Hippocampal formation (tissue), 2 donors: Measurements from ENCODE around the gene APAF1.

Experiments
- DNase-seq, 2 donors: peaks; one replicate each; lab custom pipeline; 2025; lab: John Stamatoyannopoulos, UW

The APAF1 gene

DNA sequence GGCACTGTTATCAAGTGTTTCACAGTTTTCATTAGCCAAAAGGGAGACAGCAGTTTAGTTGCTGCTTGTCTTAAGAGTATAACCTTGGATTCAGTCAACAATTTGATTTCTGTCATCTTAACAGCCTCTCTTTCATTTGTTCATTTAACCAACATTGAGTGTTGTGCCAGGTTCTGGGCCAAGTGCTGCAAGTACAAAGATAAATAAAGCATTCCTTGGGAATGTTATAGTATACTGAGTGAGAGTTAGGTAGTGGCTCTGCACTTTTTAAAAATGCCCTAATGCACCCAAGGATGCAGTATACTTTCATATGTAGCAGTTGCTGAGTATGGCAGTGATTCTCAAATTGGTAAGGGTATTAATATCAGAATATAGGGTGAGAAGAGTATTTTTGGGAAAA lies 15.4 kb downstream of the APAF1 start:
- no peak for DNase-seq

GRCh38 chr12:98669751-98670150 lies 24.7 kb downstream of the APAF1 start:
- DNase-seq = no peak

DNA sequence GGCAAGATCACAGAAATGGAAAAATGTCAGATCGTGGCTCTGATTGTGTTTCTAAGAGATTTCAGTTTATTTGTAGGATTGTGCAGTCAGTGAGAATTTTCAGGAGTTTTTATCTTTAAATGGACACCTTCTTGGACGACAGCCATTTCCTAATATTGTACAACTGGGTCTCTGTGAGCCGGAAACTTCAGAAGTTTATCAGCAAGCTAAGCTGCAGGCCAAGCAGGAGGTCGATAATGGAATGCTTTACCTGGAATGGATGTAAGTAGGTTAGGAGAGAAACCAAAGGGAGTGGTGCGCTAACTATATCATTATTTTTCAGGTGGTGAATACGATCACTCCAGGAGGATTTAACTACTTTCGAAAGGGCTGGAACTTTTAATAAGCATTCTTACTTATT lies 26.4 kb downstream of the APAF1 start:
- no peak for DNase-seq

DNA sequence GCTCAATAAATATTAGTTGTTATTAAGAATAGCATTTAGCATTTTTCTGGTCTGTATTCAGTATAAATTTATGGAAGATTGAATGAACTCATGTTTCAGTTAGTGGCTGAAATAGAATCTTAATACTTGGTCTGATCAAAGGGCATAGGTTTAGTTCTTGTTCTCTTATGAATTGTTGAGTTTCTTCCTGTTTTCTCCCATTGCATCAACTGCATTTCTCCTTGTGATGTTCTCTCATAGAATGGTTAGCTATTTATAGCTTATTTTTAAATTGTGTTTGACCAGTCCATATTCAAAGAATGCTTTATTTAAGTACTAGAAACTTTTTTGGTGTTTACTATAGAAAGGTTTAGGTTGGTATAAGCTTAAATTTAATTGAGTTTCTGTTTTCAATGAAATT lies 29.8 kb downstream of the APAF1 start:
- no peak for DNase-seq

- DNase-seq = no peak
Measured at GRCh38 chr12:98678236-98678945, 33.3 kb downstream of the APAF1 start.

DNA sequence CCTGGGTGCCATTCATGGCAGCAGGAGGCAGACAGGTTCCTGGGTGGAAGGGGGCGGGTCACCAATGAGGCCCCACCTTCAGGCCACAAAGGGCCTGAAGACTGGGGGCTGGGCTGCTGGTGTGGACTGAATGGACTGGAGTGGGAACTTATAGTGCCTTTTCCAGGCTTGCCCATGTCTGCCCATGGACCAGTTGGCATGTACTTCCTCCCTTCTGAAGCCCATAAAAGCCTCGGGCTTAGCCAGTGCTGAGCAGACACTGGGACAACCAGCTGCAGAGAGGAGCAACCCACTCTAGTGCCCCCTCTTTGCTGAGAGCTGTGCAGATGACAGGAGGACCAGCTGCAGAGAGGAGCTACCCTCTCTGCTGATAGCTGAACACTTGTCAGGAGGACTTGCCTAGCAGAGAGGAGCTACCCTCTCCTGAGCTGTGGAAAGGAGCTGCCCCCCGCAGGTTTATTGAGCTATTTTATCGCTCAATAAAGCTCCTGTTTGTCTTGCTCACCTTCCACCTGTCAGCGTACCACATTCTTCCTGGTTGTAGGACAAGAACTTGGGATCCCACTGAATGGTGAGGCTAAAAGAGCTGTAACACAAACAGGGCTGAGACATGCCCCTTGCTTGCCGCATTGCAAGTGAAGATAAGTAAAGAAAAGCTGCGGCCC lies 34.0 kb downstream of the APAF1 start:
- DNase-seq = no peak

GRCh38 chr12:98679611-98680005 lies 34.5 kb downstream of the APAF1 start:
- DNase-seq = no peak

DNA sequence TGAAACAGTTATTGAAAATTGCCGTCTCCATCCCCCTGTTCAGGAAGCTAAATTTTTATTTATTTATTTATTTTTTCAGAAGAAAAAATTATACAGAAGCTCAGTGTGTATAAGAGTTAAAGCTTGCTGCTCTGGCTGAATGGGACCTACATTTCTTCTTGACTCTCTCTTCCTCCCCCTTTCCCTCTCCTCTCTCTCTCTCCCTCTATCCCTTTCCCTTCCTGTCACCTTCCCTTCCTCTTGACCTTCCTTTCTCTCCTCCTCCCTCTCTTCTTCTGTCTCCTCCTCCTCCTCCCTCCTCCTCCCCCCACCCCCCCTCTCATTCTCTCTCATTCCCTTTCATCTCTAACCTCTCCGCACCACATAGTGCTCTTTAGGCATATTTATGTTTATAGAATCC lies 39.1 kb downstream of the APAF1 start:
- DNase-seq = no peak

- no peak for DNase-seq
Measured at GRCh38 chr12:98686603-98687002, 41.5 kb downstream of the APAF1 start.

DNA sequence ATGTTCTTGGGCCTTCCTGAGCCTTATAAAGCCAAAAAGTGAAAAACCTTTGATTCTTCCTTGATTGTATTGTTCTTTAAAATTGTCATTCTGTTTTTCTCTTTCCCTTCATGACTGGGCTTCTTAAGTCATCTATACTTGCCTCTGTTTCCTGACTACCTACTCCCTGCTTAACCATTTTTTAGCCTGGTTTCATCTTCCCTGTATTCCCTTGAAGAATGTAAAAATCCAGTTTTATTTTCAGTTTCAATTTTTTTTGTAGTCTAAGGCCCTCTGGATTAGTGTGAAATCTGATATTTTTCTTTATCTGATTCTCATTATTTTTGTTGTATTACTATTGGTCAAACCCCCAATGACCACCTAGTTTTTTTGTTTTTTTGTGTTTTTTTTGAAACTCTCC lies 46.3 kb downstream of the APAF1 start:
- DNase-seq = no peak

DNA sequence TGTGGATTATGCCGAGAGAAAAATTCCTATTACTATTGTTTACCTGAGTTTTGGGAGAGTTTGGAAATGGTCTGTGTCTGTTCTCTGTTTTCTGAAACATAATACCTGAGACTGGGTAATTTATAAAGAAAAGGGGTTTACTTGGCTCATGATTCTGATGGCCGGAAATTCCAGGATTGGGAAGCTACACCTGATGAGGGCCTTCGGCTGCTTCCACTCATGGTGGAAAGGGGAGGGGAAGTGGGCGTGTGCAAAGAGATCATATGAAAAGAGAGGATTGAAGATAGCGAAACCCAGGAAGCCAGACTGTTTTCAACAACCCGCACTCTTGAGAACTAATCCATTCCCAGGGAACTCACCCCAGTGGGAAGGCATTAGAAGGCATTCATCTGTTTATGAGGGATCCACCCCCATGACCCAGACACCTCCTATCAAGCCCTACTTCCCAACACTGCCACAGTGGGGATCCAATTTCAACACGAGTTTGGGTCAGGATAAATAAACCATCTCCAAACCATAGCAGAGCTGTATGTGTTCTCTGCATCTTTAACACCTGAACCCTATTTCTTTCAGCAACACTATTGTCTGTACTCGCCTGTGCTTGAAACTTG lies 51.1 kb downstream of the APAF1 start:
- no peak for DNase-seq

GRCh38 chr12:98697209-98697608 lies 52.1 kb downstream of the APAF1 start:
- no peak for DNase-seq

- peak; percentile 51 to 71 for DNase-seq
Measured at GRCh38 chr12:98698603-98699463, 53.7 kb downstream of the APAF1 start.

- DNase-seq = no peak
Measured at GRCh38 chr12:98699586-98699985, 54.5 kb downstream of the APAF1 start.

GRCh38 chr12:98701166-98701565 lies 56.1 kb downstream of the APAF1 start:
- no peak for DNase-seq

DNA sequence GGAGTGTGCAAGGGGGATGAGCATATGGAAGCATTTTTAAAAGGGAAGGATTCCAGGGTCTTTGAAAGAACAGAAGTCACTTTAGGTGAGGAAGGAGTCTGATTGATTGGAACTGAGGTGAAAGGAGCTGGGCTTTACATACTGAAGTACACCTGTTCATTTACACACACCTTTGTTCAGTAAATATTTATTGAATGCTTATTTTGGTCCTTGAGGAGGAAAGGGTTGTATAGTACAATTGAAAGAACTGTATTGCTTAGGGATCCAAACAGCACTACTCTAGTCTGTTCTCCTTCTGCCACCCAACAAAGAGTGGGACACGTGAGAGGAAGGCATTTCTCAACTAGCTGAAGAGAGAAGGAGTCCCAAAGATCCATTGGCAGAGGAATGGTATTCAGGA lies 63.9 kb downstream of the APAF1 start:
- no peak for DNase-seq

- no peak for DNase-seq
Measured at GRCh38 chr12:98714426-98714825, 69.3 kb downstream of the APAF1 start.

DNA sequence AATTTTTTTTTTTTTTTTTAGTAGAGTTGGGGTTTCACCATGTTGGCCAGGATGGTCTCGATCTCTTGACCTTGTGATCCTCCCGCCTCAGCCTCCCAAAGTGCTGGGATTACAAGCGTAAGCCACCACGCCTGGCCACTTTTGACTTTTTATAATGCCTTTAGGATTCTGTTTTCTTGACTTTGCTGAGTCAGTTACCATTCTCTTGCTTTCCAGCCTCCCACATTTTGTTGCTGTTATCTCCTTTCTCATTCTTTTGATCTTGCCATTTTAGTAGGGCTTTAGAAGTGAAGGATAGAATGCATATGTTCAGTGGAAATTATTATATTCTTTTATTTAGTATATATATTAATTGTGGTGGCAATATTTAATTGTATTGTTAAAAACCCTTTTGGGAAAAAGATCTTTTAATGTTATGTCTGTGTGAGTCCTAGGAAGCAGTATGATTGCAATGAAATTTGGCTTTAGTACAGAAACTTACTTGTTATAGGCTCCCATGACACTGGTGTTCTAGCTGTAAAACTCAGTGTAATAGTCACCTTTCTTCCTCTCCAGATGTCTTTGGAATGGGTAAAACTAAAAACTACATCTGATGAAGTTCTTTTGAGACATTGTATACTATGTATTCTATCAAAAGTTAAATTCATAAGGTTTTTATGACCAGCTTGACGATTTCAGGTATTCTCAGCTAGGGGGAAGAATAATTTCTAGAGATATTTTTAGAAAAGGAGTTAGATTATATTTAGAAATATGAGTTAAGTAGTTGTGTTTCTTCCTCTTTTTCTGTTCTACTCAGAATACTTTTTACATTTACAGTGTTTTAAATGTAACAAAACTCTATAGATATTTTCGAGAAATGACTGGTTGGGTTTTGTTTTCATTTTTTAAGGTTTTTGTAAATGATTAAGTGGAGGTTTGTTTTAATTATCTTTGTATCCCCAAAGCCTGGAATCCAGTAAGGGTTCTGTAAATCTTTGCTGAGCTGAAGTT lies 74.7 kb downstream of the APAF1 start:
- DNase-seq = no peak

DNA sequence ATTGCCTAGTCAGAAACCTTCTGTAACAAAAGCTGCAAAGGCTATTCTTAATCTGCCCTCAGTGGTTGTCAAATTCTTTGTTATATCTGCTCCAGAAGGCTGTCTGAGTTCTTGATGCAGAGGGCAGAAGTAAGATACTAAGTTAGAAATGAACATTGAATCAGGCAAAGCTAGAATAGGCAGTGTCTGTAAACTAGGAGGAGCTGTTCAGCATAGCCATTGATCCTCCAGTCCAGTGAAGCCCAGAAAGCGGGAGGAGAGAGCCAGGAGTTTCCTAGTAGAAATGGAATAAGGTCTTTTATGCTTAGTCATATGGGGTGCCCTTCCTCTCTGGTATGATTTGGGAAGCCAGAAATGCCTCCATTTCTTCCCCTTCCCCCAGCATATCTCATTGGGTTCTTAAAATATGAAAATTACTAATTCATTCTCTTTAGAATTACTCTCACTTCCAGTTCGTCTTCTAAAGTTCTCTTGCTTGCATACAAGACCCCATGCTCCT lies 76.2 kb downstream of the APAF1 start:
- DNase-seq = no peak

DNA sequence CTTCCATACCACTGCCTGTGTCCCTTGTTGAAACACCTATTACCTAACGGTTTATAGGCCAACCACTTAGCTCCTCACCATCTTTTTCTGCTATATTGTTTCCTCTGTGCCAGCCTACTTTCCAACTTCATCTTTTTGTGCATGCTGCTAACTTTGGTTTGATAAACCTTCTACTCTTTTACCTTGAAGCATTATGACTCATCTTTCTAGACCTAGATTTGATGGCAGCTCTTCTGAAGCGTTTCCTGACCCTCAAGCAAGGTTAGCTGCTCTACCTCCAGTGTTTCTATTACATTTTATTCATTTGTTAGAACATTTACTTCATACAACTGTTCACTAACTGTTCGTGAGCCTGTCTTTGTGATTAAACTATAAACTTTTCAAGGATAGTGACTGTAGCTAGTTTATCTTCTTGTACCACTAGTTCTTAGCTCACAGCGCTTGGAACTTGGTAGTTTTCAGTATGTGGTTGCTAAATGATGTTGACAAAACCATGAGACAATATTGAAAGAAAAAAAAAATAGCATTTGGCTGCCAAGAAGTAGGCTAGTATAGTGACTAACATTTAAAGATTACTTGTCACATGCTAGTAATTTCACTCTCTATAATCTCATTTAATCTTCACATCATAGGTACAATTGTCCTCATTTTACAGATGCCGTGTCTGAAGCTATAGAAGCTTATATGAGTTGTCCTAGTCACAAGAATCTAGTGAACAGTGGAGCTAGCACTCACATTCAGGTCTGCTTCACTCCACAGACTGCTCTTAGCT lies 79.5 kb downstream of the APAF1 start:
- no peak for DNase-seq
